GM12878 (cell line): ENCODE data around the gene TSPEAR. TPM values are rescaled to one million over a fixed set of nuclear protein-coding genes. Genes with fewer than 3 reads are reported as not detected.
"Not testable (repeated sequence)": the region's sequence is repeated elsewhere in the genome, so short reads cannot be mapped to it uniquely, and the experiment has no call there.

Source experiments
- ATAC-seq: fragments of 200-7000 bp; cut with Tn5 transposase; 3 replicates; pipeline ENCODE4 v1.9.1; 2020; ENCODE audit warnings: mild to moderate bottlenecking, moderate library complexity
- BruUV-seq: library from RNA; stranded (reverse); fragments of 400-500 nt; replicated peaks from 2 replicates; lab custom pipeline; 2021; lab: Mats Ljungman, UMichigan
- CTCF ChIA-PET: fragments of 300-600 bp; sonication (Branson Sonifier 250); formaldehyde crosslinking; extraction: SDS; loops from one replicate; lab custom pipeline; 2021; ENCODE audit warnings: inconsistent platforms; lab: Yijun Ruan, JAX
- POLR2A ChIA-PET: fragments of 350-600 bp; formaldehyde crosslinking; extraction: SDS; loops from one replicate; lab custom pipeline; 2021; ENCODE audit warnings: inconsistent platforms; lab: Charles Lee
- RAD21 ChIA-PET: fragments of 300-600 bp; sonication (Branson Sonifier 250); formaldehyde crosslinking; loops from one replicate; lab custom pipeline; 2023; ENCODE audit warnings: antibody characterized with exemption; ENCODE audit not compliant: unreplicated experiment; lab: Charles Lee
- SMC1A ChIA-PET: fragments of 300-600 bp; sonication (Branson Sonifier 250); formaldehyde crosslinking; loops from one replicate; lab custom pipeline; 2023; ENCODE audit not compliant: unreplicated experiment, uncharacterized antibody; lab: Charles Lee
- DNase-seq: peaks from one replicate; pipeline ENCODE4 v3.0.0-alpha.2; 2011; ENCODE audit warnings: low read depth, low spot score
- FAIRE-seq: peaks from 3 replicates; lab custom pipeline; 2011; peaks lifted over from hg19 to GRCh38; lab: Jason Lieb, UNC
- H2AFZ ChIP-seq: 2 replicates; pipeline ENCODE4 v1.6.0; 2011; ENCODE audit warnings: low read depth, low read length, control low read depth; ENCODE audit not compliant: control insufficient read depth
- H3K27ac ChIP-seq: 2 replicates; pipeline ENCODE4 v1.5.1; 2011; ENCODE audit warnings: control low read depth; ENCODE audit not compliant: control insufficient read depth, insufficient read depth
- H3K27me3 ChIP-seq, 2 experiments: replicated peaks in 1 of 2; 2 replicates each; pipeline versions ENCODE4 v1.6.0 to v1.6.1; 2011; ENCODE audit warnings: low read length in 1 of 2; ENCODE audit not compliant: control insufficient read depth in 2 of 2, insufficient read depth in 2 of 2
- H3K36me3 ChIP-seq, 2 experiments: 2 replicates each; pipeline ENCODE4 v1.5.1; 2011; ENCODE audit warnings: low read length in 1 of 2; ENCODE audit not compliant: control insufficient read depth in 2 of 2, insufficient read depth in 2 of 2
- H3K4me1 ChIP-seq: 2 replicates; pipeline ENCODE4 v1.6.1; 2011; ENCODE audit warnings: mild to moderate bottlenecking, low read length, moderate library complexity, mixed read lengths; ENCODE audit not compliant: control insufficient read depth, insufficient read depth
- H3K4me2 ChIP-seq: 2 replicates; pipeline ENCODE4 v1.6.0; 2011; ENCODE audit warnings: control low read depth; ENCODE audit not compliant: control insufficient read depth, insufficient read depth
- H3K4me3 ChIP-seq: fragments of 200-600 bp; sonication (generic); 2 replicates; pipeline ENCODE4 v1.5.1; 2016
- H3K79me2 ChIP-seq: 2 replicates; pipeline ENCODE4 v1.6.0; 2011; ENCODE audit warnings: low read length; ENCODE audit not compliant: control insufficient read depth, insufficient read depth
- H3K9ac ChIP-seq: 2 replicates; pipeline ENCODE4 v1.8.0; 2011; ENCODE audit warnings: low read length, control low read depth, mixed read lengths; ENCODE audit not compliant: control insufficient read depth, insufficient read depth
- H3K9me3 ChIP-seq: replicated peaks from 3 replicates; pipeline ENCODE4 v1.5.1; 2011; ENCODE audit warnings: mild to moderate bottlenecking, low read length; ENCODE audit not compliant: control insufficient read depth, insufficient read depth
- H4K20me1 ChIP-seq: 2 replicates; pipeline ENCODE4 v1.6.0; 2011; ENCODE audit not compliant: control insufficient read depth, insufficient read depth
- CHD1 ChIP-seq: IDR thresholded peaks from 2 replicates; pipeline ENCODE4 v1.6.1; 2012; ENCODE audit warnings: low read depth, low read length, improper control_type of control experiment
- GATAD2B ChIP-seq: fragments of 450-650 bp; conservative IDR thresholded peaks from 2 replicates; pipeline ENCODE4 v1.6.1; 2017; ENCODE audit warnings: low read depth, mild to moderate bottlenecking, moderate library complexity
- LARP7 ChIP-seq: fragments of 450-650 bp; IDR thresholded peaks from 2 replicates; pipeline ENCODE4 v1.6.1; 2017; ENCODE audit warnings: mild to moderate bottlenecking
- RAD51 ChIP-seq: fragments of 450-650 bp; IDR thresholded peaks from 2 replicates; pipeline ENCODE4 v1.6.1; 2016; ENCODE audit warnings: moderate library complexity, mild to moderate bottlenecking, inconsistent platforms
- SP1 ChIP-seq: IDR thresholded peaks from one replicate; pipeline ENCODE4 v1.6.1; 2011; ENCODE audit warnings: low read depth, low read length
- WGBS: methylation state at CpG from one replicate; pipeline ENCODE4 v1.1.6; 2016; ENCODE audit warnings: low lambda C conversion rate; ENCODE audit not compliant: insufficient replicate concordance, insufficient coverage; ENCODE audit errors: missing lambda C conversion rate; 5-methylcytosine and 5-hydroxymethylcytosine counted together
- in situ Hi-C: fragments of 300-500 bp; cut with MboI; formaldehyde crosslinking; loops from 9 replicates; pipeline ENCODE4 v1.14.3; 2018; ENCODE audit warnings: mixed read lengths
- intact Hi-C: fragments of 100-400 bp; cut with micrococcal nuclease; formaldehyde crosslinking; loops from one replicate; pipeline ENCODE4 v1.14.2; 2022; ENCODE audit not compliant: unreplicated experiment
- polyA plus RNA-seq, 11 experiments: library from polyadenylated mRNA; depleted of rRNA in 4 of 11; unstranded in 6 of 11; stranded (reverse) in 5 of 11; fragments of >200 nt; fragmentation: Nextera tagmentation in 4 of 11; fragmentation: Illumina TruSeq in 1 of 11; extraction: Ambion mirVana in 4 of 11; extraction: Trizol in 1 of 11; gene quantifications; 1 replicate in 1 of 11; 2 replicates in 10 of 11; pipeline versions ENCODE4 v1.2.1 to v1.2.3, GENCODE V29; 2011 to 2016; ENCODE audit warnings: inconsistent platforms in 2 of 11, missing spikeins in 2 of 11, low read depth in 1 of 11
- total RNA-seq, 4 experiments: library from RNA; depleted of rRNA in 3 of 4; stranded (reverse); fragments of >200 nt in 3 of 4; fragmentation: Illumina TruSeq in 1 of 4; extraction: Trizol in 1 of 4; gene quantifications; 2 replicates each; pipeline versions ENCODE4 v1.2.1 to v1.2.3, GENCODE V29; 2013 to 2021

Gene TSPEAR
- total and polyA plus RNA-seq, 10 of the 15 experiments (the other 5 are each of a cell fraction or from before 2014, with no cell fraction given): not detected

DNA sequence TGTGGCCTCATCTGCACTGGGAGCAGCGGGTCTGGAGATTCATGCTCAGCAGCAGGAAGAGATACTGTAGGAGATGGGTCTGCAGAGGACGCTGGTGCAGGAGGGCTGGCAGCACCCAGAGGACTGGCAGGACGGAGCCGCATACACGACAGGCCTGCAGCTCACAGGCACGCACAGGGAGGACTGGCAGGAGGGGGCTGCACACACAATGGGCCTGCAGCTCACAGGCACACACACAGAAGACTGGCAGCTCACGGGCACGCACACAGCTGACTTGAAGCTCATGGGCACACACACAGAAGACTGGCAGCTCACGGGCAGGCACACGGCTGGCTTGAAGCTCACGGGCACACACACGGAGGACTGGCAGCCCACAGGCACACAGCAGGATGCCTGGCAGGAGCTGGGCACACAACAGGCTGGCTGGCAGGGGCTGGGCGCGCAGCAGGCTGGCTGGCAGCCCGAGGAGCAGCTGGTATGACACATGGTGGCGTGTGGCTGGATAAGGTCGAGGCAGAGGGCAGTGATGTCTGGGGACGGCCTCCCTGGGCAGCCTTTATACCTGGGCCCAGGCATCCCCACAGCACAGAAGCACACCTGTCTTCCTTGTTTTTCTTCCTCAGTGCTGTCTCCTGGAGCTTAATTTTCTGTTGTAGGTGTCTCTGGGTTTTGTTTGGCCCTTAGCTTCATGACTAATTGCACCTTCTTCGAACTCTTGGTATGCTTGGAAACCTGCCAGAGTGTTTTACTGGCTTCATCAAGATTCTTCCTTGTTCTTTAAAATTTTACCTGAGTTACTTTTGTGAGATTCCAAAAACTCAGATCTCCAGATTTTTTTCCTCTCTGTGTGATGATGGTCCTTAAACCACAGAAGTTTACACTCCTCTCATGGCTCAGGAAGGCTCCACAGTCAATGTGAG is 44.7 kb downstream of the TSPEAR start, which contains the start of gene KRTAP12-2 (continued):
- no peak for TF ChIP-seq LARP7
- no peak for TF ChIP-seq SP1
- no peak for TF ChIP-seq RAD51
- TF ChIP-seq CHD1: no peak

DNA sequence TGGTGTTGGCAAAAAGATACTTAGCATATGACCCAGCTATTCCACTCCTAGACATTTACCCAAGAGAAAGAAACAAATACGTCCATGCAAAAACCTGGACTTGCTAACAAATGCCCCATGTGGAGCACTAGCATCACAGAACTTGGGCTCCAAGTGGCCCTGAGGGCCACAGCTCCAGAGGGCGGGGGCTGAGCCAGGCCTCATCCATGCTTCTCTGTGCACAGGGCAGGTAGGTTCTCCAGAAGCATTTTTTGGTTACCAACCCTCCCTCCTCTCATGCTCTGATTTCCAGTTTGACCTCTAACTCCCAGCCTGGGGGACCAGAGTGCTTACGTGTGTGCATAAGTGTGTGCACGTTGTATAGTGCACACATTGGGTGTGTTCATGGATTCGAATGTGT is 46.7 kb downstream of the TSPEAR start:
- Histone ChIP-seq H4K20me1 (no peaks in the 10 kb centered on the region), H3K9ac (no peak overlapping the region), H2AFZ (no peak overlapping the region), H3K4me1 (no peaks in the 10 kb centered on the region), H3K4me3 (no peak overlapping the region), H3K9me3 (no peaks in the 10 kb centered on the region; the same call in 2 of the 3 replicates), H3K36me3 (no peaks in the 10 kb centered on the region), H3K4me2 (no peak overlapping the region), H3K27me3 (no peaks in the 10 kb centered on the region), H3K79me2 (no peaks in the 10 kb centered on the region), H3K27ac (no peak overlapping the region)
- no peak for TF ChIP-seq GATAD2B
- intact Hi-C loops: no loop called here
- in situ Hi-C loops: no loop called here
- ChIA-PET SMC1A (no interaction called here), POLR2A (no interaction called here), RAD21 (no interaction called here), CTCF (no interaction called here)
- 46% methylated on average over 5 of the region's 5 CpGs for WGBS
- no peak for ATAC-seq
- DNase-seq: no peak
- BruUV-seq: no TSS peak
- no peak for FAIRE-seq

GRCh38 chr21:44661567-44661966 is 49.8 kb downstream of the TSPEAR start:
- RAD21 ChIA-PET, H3K9ac ChIP-seq, H3K4me2 ChIP-seq, POLR2A ChIA-PET, H4K20me1 ChIP-seq, H3K36me3 ChIP-seq, H3K9me3 ChIP-seq, H3K79me2 ChIP-seq, DNase-seq, H3K27me3 ChIP-seq, intact Hi-C loops, FAIRE-seq, SMC1A ChIA-PET, H2AFZ ChIP-seq, BruUV-seq, ATAC-seq, in situ Hi-C loops, H3K4me3 ChIP-seq, CTCF ChIA-PET, H3K4me1 ChIP-seq, H3K27ac ChIP-seq: not testable (repeated sequence)
- 40% methylated on average over 7 of the region's 7 CpGs for WGBS
